KG1 (cell line): ENCODE measurements around the gene UBTD2.
A peak's percentile ranks its signal among the peaks of the same experiment; 100 is the strongest.
"Not testable (repeated sequence)": the region's sequence is repeated elsewhere in the genome, so short reads cannot be mapped to it uniquely, and the experiment has no call there.

Source experiments
- DNase-seq: peaks from one replicate; lab custom pipeline; 2025; lab: John Stamatoyannopoulos, UW

Gene UBTD2

DNA sequence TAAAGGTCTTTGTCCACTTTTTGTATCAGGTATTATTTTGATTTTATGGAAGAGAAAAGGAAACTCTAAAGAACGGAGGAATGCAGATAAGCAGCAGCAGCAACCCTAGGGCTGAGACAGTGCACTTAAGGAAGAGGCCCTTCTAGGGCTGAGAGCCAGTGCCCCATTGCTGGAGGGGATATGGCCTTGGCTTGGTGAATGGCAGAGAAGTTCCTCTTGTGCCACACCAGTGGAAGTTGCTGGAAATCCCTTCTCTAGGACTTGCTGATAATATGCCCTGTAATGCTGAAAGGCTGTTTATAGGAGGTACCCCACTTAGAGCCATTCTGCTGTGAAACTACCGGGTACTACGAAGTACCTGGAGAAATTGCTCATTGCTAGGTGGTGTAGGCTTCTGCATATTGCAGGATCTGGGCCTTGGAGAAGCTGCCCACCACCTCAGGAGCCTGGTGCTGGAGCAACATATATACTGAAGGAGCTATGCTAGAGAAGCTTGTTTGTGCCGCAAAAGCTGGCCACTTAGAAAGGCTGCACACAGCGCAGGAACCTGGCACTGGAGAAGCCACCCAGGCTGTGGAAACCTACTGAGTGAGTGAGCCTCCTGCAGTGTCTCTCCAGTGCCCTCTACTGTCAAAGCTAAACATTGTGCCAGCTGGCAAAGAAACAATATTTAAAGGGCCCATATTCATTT lies 9.6 kb upstream of the UBTD2 start:
- peak; percentile 74 for DNase-seq

DNA sequence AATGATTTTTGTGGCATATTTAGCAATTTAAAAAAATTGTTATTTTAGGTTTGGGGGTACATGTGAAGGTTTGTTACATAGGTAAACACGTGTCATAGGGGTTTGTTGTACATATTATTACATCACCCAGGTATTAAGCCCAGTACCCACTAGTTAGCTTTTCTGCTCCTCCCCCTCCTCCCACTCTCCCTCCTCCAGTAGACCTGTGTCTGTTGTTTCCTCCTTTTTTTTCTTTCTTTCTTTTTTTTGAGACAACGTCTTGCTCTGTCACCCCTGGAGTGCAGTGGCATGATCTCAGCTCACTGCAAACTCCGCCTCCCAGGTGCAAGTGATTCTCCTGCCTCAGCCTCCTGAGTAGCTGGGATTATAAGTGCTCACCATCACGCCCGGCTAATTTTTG lies 8.3 kb upstream of the UBTD2 start:
- not testable (repeated sequence) for DNase-seq

DNA sequence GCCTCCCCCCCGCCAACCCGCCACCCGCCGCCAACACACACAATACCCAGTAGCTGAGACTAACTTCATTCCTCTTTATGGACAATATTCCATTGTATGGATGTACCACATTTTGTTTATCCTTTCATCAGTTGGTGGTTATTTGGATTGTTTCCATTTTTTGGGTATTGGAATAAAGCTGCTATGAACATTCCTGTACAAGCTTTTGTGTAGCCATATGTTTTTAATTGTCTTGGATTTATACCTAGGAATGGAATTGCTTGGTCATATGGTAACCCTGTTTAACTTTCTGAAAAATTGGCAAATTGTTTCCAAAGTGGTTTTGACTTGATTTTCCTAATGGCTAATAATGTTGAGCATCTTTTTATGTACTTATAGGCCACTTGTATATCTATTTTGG lies 4.9 kb upstream of the UBTD2 start:
- DNase-seq: no peak

DNA sequence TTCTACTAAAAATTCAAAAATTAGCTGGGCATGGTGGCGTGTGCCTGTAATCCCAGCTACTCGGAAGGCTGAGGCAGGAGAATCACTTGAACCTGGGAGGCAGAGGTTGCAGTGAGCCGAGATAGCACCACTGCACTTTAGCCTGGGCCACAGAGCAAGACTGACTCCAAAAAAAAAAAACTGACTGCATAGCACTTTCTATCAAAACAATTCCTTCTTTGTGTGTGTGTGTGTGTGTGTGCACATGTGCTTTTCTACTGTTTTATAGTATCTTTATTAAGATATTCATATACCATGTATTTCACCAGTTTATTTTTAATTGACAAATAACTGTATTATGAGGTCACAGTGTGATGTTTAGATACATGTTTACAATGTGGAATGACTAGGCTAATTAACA lies 3.6 kb upstream of the UBTD2 start:
- not testable (repeated sequence) for DNase-seq

DNA sequence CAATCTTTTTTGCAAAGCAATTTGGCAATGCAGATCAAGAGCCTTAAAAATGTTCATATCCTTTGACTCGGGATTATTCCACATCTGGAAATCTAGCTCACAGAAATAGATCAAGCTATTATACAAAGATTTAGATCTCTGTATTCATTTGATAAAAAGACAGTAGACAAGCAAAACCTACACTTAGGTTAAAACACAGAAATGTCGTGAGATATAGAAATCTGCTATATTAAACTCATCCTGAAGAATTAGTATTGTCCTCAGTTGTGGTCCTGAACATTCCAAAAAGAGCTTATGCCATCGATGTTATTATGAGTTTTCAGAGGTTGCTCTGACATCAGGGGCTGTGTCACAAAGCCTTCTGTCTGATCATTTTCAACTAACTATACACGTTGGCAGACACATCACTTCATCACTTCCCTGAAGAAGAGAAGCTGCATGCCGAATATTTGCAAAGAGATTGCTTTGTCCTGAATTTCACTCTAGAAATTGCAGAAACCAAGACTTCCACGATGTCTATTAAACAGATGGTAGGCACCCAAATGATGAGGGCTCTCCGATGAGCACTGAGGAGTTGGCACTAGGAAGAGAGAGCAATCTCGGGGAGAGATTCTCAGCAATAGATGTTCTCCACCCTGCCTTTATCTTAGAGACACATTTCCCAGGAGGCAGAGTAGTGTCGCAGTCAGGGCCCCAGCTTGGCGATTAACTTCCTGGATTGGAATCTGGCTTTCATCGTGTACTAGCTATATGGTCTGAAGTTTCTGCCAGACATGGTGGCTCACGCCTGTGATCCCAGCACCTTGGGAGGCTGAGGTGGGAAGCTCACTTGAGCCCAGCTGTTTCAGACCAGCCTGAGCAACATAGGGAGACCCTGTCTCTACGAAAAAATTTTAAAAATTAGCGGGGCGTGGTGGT lies 1.9 kb upstream of the UBTD2 start:
- DNase-seq: no peak

DNA sequence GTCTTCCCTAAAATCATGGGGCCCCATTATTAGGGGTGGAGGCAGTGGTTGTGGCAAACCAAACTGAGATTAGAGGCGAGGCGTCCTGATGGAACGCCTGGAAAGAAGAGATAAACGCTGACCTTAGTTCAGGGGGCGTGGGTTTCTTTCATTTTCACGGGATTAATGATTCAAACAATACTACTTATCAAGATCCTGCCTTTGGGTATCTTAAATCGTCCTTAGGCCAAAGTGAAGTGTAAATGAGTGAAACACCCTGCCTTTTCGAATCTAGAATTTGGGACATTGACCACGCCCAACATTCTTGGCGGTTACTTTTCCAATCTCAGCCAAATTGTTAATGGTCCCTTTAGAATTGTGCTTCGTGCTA lies 1.0 kb upstream of the UBTD2 start:
- DNase-seq: no peak

DNA sequence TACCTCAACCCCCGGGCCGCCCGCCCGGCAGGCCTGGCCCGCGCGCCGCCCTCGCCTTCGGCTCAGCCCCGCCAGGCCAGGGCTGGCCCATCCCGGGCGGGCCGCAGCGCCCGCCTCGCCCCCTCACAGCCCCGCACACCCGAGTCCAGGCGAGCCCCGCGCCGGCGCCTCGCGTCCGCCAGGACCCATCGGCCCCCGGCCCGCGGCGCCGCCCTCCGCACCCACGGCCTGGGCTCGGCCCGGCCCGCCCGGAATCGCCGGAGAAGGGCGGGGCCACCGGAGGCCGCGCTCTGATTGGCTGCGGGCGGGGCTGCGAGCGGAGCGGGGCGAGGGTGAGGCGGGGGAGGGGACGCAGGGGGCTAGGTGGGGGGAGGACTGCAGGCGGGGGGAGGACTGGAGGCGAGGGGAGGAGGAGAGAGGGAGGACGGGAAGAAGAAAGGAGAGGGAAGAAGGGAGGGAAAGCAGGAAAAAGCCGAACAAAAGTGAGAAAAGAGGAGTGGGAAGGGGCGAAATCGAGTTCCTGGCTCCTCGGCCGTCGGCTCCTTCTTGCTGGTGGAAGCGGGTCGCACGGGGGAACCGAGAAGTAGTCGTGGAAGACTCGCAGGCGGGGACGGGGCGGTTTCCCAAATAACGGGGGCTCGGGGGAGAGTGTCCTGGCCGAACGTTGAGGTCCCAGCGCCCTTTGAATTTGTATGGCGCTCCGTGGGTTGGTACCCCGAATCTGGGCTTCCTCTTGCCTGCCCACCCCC lies 472 bp upstream of the UBTD2 start:
- peak; percentile 54 for DNase-seq

DNA sequence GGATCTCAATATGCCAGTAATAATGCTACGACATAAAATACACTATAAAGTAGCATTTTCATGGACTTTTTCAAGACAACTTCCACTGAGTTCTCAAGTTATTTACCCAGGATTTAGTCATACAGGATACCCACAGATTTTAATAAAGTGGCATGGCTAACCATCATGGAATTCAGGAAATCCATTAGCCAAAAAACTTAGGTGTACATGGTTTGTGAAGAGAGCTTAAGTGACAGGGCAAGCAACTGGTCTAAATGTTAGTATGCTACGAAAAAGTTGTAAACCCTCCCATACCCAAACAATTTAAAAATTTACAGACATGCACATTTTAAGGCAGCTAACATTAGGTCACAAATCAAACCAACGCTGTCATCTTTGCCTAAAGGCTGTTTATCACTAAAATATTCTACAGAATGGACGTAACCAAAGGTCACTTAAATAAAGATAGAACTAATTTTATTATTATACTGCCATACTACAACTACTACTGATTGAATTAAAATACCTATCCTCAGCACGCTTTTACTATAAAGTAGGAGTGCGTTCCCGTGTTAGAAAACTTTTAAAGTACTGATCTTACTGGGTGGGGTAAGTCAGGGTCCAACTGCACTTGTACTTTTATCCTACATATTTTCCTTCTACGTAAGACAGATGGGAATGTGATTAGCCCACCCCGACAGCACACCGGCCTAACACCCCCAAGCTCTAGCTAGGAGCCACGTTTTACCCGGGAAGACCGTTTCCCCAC lies 1.1 kb downstream of the UBTD2 start:
- DNase-seq: peak; percentile 64

DNA sequence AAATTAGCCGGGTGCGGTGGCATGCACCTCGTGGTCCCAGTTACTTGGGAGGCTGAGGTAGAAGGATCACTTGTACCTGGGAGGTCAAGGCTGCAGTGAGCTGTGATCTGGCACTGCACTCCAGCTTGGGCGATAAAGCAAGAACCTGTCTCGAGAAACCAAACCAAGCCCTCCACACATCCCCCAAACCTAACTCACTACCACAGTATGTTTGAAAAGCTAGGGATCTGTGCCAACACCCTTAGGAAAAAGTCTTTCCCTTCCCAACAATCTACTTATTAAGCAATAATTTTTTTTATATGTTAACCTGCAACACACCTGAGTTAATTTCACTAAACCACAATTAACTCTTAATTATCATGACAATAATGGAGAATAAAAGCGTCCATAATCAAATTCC lies 2.2 kb downstream of the UBTD2 start:
- no peak for DNase-seq

DNA sequence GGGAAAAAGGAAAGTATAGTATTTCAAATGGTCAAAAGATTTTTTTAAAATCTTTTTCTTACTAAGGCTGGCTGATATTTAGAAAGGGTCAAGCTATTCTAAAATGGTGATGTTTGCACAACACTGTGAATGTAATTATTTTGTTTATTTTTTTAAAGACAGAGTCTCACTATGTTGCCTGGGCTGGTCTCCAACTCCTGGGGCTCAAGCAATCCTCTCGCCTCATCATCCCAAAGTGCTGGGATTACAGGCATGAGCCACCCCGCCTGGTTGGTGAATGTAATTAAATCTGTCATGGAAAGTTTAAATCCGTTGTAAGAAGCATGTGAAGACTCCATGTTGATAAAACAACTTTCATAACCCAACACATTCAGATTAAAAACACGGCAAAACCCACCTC lies 2.6 kb downstream of the UBTD2 start:
- DNase-seq: no peak

DNA sequence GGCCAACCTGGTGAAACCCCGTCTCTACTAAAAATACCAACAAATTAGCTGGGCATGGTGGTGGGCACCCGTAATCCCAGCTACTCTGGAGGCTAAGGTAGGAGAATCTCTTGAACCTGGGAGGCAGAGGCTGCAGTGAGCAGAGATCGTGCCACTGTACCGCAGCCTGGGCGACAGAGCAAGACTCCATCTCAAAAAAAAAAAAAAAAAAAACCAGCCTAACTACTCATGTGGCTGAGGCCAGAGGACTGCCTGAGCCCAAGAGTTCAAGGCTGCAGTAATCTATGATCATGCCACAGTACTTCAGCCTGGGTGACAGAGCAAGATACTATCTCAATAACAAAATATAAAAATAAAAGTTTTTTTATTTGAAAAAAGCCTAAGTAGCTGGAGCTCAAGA lies 3.2 kb downstream of the UBTD2 start:
- no peak for DNase-seq

DNA sequence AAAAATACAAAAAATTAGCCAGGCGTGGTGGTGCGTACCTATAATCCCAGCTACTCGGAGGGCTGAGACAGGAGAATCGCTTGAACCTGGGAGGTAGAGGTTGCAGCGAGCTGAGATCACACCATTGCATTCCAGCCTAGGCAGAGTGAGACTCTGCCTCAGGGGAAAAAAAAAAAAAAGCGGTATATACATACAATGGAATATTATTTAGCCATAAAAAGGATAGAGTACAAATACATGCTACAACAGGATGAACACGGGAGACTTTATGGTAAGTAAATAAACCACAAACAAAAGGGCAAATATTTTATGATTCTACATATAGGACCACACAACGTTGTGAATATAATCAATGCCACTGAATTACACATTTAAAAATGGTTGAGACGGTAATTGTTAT lies 5.2 kb downstream of the UBTD2 start:
- no peak for DNase-seq

DNA sequence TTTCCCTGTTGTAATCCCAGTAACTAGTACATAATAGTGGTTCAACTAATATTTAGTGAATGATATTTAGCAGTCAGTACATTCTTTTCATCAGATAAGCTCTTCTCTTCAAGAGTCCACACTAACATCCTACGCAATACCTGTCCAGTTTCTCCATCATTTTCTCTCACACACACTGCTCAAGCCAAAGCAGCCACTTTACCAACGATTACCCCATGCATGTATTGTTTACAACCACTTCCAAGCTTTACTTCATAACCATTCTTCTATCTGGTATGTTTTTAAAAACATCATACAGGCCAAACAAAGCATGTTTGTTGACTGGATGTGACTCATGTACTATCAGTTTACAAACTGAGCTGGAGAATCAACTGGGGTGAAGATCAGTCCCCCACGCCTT lies 7.3 kb downstream of the UBTD2 start:
- DNase-seq: no peak

DNA sequence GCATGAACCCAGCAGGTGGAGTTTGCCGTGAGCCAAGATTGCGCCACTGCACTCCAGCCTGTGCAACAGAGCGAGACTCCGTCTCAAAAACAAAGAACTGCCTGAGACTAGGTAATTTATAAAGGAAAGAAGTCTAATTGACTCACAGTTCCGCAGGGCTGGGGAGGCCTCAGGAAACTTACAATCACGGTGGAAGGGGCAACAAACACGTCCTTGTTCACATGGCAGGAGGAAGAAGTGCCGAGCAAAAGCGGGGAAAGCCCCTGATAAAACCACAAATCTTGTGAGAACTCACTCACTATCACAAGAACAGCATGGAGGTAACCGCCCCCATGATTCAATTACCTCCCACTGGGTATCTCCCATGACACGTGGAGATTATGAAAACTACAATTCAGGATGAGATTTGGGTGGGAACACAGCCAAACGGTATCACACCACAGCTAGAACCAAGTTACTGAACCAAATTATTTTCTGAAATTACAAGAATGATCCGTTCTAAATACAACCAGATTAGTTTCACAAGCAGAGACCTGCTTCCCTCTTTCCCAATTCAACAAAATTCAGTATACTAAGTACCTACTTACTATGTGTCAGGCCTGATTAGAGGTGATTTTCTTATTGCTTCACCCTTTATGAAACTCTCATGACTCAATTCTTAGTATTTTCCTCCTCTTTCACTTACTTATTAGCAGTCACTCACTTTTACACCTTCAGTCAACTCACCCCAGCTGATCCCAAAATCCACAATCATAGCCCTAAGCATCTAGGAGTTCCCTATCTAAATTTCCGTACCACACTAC lies 8.4 kb downstream of the UBTD2 start:
- no peak for DNase-seq

DNA sequence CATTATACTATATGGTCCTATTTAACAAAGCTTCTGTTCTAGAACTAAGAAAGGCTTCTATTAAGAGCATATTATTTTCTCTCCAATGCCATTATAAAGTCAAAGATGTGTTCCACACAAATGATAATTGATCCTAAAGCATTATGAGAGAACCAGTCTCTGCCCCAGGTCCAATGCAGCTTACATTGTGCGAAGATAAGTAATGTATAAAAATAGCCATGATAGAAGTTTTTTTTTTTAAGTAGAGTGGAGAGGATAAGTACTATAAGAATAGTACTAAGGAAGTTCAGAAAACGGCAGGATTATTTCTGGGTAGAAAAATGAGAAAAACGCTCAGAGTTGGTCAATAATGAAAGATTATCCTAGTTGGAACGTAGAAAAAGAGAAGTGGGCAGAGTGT lies 15.6 kb downstream of the UBTD2 start:
- DNase-seq: no peak

DNA sequence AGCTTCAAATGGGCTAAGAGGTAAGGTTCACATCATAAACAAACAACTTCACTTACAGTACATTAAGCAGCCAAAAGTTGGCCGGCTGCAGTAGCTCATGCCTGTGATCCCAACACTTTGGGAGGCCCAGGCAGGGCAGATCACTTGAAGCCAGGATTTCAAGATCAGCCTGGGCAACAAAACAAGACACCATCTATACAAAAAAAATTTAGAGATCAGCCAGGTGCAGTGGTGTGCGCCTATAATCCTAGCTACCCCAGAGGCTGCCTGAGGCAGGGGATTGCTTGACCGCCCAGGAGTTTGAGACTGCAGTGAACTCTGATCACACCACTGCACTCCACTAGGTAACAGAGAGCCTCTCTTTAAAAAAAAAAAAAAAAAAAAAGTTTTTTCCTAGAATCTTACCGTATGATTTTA lies 16.9 kb downstream of the UBTD2 start:
- no peak for DNase-seq

DNA sequence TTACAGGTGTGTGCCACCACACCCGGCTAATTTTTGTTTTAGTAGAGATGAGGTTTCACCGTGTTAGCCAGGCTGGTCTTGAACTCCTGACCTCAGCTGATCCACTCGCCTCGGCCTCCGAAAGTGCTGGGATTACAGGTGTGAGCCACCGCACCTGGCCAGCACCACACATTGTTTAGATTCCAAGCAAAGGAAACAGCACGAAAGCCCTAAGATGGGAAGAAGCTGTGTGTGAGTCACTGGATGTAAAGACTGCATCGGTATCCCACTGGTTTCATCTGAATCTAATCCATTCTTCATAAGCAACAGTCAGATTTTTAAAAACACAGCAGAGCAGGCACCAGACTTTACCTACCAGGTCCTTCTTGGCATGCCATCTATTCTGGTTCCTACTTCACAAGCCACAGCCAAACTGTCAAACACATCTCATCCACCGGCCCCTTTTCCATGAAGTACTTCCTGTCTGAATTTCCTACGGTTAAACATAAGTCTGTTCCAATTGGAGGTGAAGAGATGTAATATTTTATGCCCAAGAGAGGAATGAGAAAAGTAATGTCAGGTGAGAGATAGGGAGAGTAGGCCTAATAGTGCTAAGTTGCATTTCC lies 17.4 kb downstream of the UBTD2 start:
- no peak for DNase-seq

DNA sequence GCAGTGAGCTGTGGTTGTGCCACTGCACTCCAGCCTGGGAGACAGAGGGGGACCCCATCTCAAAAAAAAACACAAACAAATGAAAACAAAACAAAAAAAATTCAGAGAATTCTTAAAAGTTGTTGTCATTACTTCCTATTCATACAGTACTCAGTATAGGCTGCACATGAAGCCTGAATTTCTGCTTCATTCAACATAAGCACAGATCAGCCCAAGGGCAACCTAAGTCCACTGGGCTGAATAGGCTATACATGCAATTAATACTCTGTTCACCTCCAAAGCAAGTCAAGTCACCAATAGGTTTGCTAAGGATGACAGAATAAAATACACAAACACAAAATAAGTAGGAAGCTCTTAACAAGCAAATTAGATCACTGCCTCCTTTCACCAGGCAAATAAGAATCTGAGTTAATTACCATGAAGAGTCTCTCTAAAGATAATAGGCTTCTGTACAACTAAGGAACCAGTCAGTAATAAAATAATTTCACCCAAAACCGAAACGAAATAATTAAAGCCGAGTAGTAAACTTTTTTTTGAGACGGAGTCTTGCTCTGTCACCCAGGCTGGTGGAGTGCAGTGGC lies 18.7 kb downstream of the UBTD2 start:
- no peak for DNase-seq

DNA sequence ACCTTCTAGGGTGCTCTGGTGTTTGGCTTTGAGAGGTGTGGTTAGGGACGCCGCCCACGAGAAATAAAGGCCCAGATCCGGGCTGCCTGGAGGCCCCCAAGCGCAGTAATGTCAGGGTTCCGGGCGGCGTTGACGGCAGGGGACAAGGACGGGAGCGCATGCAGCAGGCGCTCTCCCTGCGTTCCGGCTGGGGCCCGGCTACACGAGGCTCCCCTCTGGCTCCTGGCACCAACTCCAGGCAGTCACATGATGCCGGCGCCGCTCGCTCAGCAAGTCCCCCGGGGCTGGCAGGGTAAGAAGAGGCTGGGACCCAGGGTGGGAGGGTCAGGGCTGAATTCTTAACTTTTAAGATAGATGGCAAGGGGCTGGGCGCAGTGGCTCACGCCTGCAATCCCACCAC lies 28.1 kb downstream of the UBTD2 start:
- DNase-seq: no peak

DNA sequence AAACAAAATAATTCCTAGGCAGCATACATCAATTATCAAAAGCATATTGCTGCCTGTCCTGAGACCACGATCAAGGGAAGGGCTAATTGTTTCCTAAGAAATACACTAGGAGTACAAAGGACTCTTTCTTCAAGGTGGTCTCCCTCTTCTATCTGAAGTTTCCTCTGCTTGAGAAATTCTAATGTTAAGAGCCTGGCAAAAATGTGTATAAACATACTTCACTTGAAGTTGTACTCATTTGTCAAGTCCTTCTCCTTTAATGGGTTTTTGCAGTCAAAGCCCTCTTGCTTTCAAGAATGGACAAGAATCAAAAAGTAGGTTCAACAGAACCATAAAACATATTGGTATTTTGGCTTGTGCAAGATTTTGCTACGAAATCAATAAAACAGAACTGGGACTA lies 31.1 kb downstream of the UBTD2 start:
- DNase-seq: no peak

DNA sequence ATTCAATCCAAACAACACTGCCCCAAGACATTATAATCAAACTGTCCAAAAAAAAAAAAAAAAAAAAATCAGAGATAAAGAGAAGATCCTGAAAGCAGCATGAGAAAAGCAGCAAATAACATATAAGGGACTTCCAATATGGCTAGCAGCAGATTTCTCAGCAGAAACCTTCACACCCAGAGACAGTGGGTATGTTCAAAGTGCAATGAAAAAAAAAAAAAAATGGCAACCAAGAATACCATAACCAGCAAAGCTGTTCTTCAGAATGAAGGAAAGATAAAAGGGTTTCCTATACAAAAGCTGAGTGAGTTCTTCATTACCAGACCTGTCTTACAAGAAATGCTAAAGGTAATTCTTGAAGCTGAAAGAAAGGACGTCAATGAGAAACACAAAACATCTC lies 32.1 kb downstream of the UBTD2 start:
- DNase-seq: no peak
